ENCODE measurements around the gene ASCL4. TPM values are rescaled to one million over a fixed set of nuclear protein-coding genes. Genes with fewer than 3 reads are reported as not detected.

ASCL4 gene
- total RNA-seq, 1 experiment from 2014 or later: not detected

DNA sequence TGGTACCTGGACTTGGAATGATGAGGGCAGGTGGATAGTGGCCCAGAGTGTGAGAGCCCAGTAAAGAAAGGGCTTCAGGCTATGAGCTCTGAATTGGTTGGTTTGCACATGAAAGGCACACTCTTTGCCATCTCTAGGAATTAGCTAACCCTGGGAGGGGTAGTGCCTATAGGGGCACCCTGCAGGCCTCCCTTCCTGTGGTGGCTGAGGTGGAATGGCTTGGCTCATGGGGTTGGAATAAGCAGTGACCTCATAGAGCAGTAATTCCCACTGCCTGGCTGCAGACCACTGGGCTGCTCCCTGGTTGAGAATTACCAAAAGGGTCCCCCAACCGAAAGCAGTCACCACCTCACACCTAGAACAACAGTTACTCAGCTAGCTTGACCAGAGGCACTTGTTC lies 42.7 kb downstream of the ASCL4 start:
- Histone ChIP-seq H3T11ph (ENCODE audit: low read length) (no peak overlapping the region), H2BK20ac (ENCODE audit: low read depth, low read length, poor library complexity, severe bottlenecking) (no peak overlapping the region), H2BK5ac (ENCODE audit: insufficient read length, low read length) (no peak overlapping the region), H2BK12ac (ENCODE audit: insufficient read length, low read depth, low read length) (no peak overlapping the region), H4K5ac (ENCODE audit: insufficient read length, low read depth, low read length) (no peak overlapping the region), H3K23ac (ENCODE audit: insufficient read length, low read depth, low read length) (no peak overlapping the region), H4K20me1 (ENCODE audit: control insufficient read depth, insufficient read depth, insufficient read length) (no peaks in the 10 kb centered on the region), H3K4me2 (ENCODE audit: insufficient read depth, insufficient read length, low read length) (no peak overlapping the region), H3K79me1 (ENCODE audit: insufficient read depth, low read depth, low read length, poor library complexity, severe bottlenecking) (no peaks in the 10 kb centered on the region), H3K79me2 (ENCODE audit: insufficient read depth, low read length) (no peaks in the 10 kb centered on the region), H3K23me2 (ENCODE audit: insufficient read length, low read depth, low read length, poor library complexity, severe bottlenecking) (no peaks in the 10 kb centered on the region), H4K91ac (ENCODE audit: insufficient read length, low read depth, low read length) (no peak overlapping the region), H3K27ac (ENCODE audit: insufficient read length, low read depth, low read length) (no peak overlapping the region), H3K56ac (ENCODE audit: insufficient read length, low read depth, low read length) (no peak overlapping the region), H2AFZ (ENCODE audit: low read length) (no peak overlapping the region), H3K9me3 (ENCODE audit: control insufficient read depth, low read depth, low read length) (no peaks in the 10 kb centered on the region), H3K27me3 (ENCODE audit: insufficient read depth, low read length) (no peaks in the 10 kb centered on the region), H3K4me1 (ENCODE audit: insufficient read depth, low read length) (no peaks in the 10 kb centered on the region; the same call in 1 of the 2 replicates), H2BK120ac (ENCODE audit: low read depth, low read length, poor library complexity, severe bottlenecking) (no peak overlapping the region), H3K9ac (ENCODE audit: extremely low read depth, insufficient read length, low read length) (no peak overlapping the region), H3K14ac (ENCODE audit: insufficient read depth, low read length) (no peak overlapping the region), H3K4ac (ENCODE audit: low read depth, low read length) (no peak overlapping the region), H4K8ac (replicated peaks; ENCODE audit: insufficient read length, low read depth, low read length) (no peak overlapping the region), H3K18ac (ENCODE audit: insufficient read length, low read depth, low read length) (no peak overlapping the region), H2AK5ac (ENCODE audit: insufficient read length, low read length) (no peak overlapping the region), H2BK15ac (ENCODE audit: low read depth, low read length) (no peak overlapping the region)
- no CpG with 5 or more reads among the region's 1 CpG for whole genome bisulfite sequencing (ENCODE audit: extremely low coverage, insufficient read length, low lambda C conversion rate)
- Mint-ChIP-seq H3K4me1 (peaks cover 6 to 7% of the 10 kb centered on the region in 2 experiments), H3K4me3 (no peak overlapping the region), H3K9me3 (peaks cover 4 to 19% of the 10 kb centered on the region in 2 experiments; a peak in 4 of 5 replicates), H3K36me3 (ENCODE audit: insufficient read depth in 1 of 3, low read depth in 3 of 3) (peaks cover 5 to 12% (median 5%) of the 10 kb centered on the region in 3 experiments; a peak in 4 of 7 replicates), H3K27ac (no peak overlapping the region), H3K27me3 (ENCODE audit: low read depth) (peaks cover 8% of the 10 kb centered on the region)
- TF ChIP-seq CTCF (conservative IDR thresholded peaks at IDR 0.05): no peak
- peak; percentile 69 for DNase-seq

All from H9 (cell line).